ENCODE results near the gene KAZN. TPM values are rescaled to one million over a fixed set of nuclear protein-coding genes. Genes with fewer than 3 reads are reported as not detected.
A peak's percentile ranks its signal among the peaks of the same experiment; 100 is the strongest.

KAZN gene
- total RNA-seq, 2 donors from 2014 or later, result 0.22 to 0.74 TPM

DNA sequence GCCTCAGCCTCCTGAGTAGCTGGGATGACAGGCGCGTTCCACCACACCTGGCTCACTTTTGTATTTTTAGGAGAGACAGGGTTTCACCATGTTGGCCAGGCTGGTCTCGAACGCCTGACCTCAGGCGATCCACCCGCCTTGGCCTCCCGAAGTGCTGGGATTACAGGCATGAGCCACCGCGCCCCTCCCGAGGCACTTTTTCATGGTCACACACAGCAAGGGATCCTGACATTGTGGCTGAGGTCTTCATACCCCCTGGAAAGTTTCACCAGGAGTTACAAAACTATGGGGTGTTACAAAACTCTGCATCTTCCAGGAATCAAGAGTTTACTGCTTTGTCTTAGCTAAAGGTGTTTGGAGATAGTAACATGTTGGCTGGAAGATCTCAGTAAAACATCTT, 320.8 kb downstream of the KAZN start:
- Mint-ChIP-seq H3K4me3 (no peak overlapping the region), H3K36me3 (ENCODE audit: low read depth) (no peaks in the 10 kb centered on the region), H3K9me3 (no peaks in the 10 kb centered on the region), H3K27me3 (peaks cover 7% of the 10 kb centered on the region), H3K4me1 (no peaks in the 10 kb centered on the region), H3K27ac (no peak overlapping the region)
- no peak for ATAC-seq (replicated peaks)

DNA sequence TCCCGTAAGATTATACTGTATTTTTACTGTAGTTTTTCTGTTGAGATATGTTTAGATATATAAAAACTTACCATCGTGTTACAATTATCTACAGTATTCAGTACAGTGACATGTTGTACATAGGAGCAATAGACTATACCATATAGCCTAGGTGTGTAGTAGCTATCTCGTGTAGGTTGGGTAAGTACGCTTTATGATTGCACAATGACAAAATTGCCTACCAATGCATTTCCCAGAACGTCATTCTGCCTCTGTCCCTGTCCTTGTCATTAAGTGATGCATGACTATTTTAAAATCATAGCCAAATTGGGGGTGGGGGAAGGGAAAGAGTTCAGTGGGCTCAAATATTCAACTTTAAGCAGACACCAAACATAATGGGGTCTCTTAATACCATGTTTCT, 321.3 kb downstream of the KAZN start:
- ATAC-seq (replicated peaks), result no peak
- H3K27me3 Mint-ChIP-seq, result peaks cover 7% of the 10 kb centered on the region
- H3K9me3 Mint-ChIP-seq, result no peaks in the 10 kb centered on the region
- H3K4me1 Mint-ChIP-seq, result no peaks in the 10 kb centered on the region
- H3K27ac Mint-ChIP-seq, result no peak overlapping the region
- H3K36me3 Mint-ChIP-seq (ENCODE audit: low read depth), result no peaks in the 10 kb centered on the region
- no peak overlapping the region for H3K4me3 Mint-ChIP-seq

DNA sequence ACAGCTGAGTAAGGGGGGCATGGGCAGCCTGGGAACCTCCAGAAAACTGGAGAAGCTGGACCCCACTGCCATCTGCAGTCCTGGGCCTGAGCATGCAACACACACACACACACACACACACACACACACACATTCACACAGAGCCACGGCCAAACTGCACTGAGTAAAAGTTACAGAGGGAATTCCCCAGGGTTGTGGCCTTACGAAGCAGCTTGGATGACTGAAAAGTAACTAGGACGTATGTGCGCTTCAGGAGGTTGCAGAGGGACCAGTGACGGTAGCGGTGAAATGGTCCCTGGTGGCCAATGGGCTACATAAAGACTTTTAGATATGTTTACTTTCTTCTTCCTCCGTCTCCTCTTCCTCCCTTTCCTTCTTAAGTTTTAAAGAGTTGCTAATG, 322.6 kb downstream of the KAZN start:
- ATAC-seq (replicated peaks), result no peak
- H3K4me1 Mint-ChIP-seq, result no peaks in the 10 kb centered on the region

DNA sequence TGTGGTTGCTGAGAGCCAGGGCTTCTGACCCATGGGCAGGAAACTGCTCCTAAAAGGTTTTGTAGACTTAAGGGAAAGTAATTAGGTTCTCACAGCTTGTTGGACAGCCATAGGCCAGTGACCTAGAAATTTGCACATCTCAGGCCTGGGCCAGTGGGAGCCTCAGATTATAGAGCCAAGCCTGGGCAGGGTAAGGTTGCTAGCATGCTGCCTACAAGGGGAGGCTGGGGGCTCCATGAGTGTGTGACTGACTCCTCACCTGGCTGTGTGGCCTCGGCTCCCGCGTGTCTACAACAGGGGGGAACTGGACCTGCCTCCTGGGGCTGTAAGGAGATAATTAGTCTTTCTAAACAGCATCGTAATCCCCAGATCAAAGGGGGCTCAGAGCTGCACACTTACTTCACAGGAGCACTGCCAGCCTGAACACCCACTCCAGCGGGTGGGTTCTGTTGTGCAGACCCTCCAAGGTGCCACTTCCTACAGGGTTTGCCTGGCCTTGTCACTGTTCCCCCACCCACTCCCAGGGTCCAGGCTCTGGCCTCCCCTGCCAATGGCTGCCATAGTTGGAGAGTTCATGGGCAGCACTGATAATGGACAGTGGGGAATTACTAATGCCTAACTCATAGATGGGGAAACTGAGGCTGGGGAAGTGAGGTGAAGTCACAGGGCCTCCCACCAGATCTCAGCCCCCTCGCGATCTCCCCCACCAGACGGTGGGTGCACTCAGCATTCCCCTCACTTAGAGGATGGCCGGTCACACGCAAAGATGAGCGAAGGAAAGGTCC, 324.6 kb downstream of the KAZN start:
- peak overlapping the region; percentile 67 for H3K4me3 Mint-ChIP-seq
- no peaks in the 10 kb centered on the region for H3K4me1 Mint-ChIP-seq
- H3K27me3 Mint-ChIP-seq, result peaks cover 35% of the 10 kb centered on the region
- ATAC-seq (replicated peaks), result no peak
- H3K27ac Mint-ChIP-seq, result no peak overlapping the region
- no peaks in the 10 kb centered on the region for H3K36me3 Mint-ChIP-seq (ENCODE audit: low read depth)
- no peaks in the 10 kb centered on the region for H3K9me3 Mint-ChIP-seq

More for the DNA sequence above, 322.6 kb downstream of the KAZN start:
- Mint-ChIP-seq H3K27ac (no peak overlapping the region), H3K27me3 (peaks cover 18% of the 10 kb centered on the region), H3K9me3 (no peaks in the 10 kb centered on the region), H3K4me3 (no peak overlapping the region), H3K36me3 (ENCODE audit: low read depth) (no peaks in the 10 kb centered on the region)

DNA sequence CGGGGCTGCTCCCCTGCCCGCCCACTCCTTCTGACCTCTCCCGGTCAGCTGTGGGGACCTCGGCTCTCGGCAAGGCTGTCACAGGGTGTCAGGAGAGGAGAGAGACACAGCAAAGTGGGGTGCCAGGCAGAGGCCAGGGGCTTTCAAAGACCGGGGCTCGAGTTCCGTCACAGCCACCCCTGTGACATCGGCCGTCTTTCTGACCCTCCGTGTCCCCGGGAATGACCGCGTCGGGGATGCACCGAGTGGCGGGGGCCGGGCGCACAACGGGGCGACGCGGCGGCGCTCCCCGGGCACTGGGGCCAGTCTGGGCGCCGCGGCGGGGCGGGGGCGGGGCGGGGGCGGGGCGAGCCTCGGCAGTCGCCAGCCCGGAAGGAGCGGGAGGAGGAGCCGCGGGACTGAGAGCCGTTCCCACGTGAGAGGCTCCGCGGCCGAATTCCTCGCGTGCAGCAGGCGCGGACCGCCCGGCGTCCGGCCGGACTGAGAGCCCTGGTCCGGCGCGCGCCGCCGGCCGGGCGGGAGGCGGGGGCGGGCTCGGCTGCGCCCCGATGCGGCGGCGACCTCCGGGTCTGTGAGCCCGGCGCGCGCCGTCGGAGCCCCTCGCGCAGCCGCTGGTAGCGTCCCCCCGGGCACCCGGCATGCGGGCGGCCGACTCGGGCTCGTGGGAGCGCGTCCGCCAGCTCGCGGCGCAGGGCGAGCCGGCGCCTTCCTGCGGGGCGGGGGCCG, 325.4 kb downstream of the KAZN start:
- no peaks in the 10 kb centered on the region for H3K4me1 Mint-ChIP-seq
- H3K27me3 Mint-ChIP-seq, result peaks cover 32% of the 10 kb centered on the region
- no peak overlapping the region for H3K27ac Mint-ChIP-seq
- peak overlapping the region; percentile 67 for H3K4me3 Mint-ChIP-seq
- ATAC-seq (replicated peaks), result peak; percentile 55
- H3K36me3 Mint-ChIP-seq (ENCODE audit: low read depth), result no peaks in the 10 kb centered on the region
- no peaks in the 10 kb centered on the region for H3K9me3 Mint-ChIP-seq

DNA sequence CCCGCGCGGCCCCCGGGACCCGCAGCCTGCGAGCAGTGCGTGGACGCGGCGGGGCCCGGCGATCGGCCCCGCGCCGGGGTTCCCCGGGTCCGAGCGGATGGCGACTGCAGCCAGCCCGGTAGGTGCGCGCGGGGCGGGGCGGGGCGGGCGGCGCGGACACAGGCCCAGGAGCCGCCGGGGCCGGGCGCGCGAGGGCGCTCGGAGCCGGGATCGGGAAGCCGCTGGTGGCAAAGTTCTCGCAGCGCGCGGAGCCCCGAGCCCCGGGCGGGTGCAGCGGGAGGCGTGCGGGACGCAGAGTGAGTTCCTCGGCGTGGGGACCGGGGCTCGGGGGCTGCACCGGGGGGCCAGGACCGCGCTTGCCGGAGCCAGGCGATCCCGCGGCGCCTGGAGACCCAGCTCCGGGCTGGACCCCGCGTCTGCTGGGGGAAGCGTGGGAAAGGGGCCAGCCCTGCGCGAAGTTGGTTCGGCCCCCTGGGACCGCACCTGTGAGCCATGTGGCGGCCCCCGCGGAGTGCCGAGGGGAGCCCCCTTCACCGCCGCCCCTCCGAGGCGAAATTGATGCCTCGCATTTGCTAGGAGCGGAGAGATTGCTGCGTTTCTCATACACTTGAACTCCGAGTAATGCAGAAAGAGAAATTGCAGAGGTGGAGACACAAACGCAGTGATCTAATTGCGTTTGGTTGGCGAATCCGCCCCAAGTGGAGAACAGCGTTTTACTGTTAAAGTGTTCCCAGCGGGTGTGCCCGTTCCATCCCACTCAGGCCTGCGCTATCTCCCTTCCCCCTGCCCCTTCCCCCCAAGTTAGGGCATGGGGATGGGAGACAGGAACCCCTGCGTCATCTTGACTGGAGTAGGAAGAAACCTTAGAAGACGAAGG, 326.2 kb downstream of the KAZN start:
- no peaks in the 10 kb centered on the region for H3K36me3 Mint-ChIP-seq (ENCODE audit: low read depth)
- peak overlapping the region; percentile 31 for H3K4me3 Mint-ChIP-seq
- H3K27me3 Mint-ChIP-seq, result peaks cover 34% of the 10 kb centered on the region
- ATAC-seq (replicated peaks), result peak; percentile 19
- H3K9me3 Mint-ChIP-seq, result no peaks in the 10 kb centered on the region
- H3K27ac Mint-ChIP-seq, result no peak overlapping the region
- no peaks in the 10 kb centered on the region for H3K4me1 Mint-ChIP-seq

DNA sequence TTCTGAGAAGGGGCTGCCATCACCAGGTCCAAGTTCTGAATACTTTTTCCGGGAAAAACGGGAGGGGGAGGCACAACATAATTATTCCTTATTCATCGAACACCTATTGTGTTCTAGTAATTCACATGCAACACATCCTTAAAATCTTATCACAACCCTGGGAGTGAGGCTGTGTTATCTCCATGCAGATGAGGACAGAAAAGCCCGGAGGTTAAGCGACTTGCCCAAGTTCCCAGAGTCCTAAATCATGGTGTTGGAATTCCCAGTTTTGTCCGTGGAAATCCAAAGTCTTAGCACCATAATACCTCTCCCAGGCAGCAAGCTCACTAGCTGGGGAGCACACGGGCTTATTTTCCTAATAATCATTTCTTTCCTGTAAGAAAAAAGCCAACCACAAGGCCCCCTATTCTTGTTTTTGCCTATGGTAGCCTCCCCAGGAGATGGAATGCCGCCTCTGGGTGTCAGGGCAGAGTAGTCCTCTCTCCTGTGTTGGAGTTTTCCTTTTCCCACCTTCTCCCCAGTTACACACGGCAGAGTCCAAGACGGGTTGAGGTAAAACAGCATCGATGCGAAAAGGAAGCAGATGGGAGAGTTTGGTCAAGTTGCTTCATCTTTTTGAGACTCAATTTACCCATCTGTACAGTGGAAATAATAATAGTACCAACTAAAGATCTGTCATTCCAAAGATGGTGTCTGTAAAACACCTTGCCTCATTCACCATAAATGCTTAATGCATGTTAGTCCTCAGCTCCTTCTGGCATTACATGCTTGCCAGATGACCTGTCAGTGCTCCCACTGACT, 327.1 kb downstream of the KAZN start:
- no peaks in the 10 kb centered on the region for H3K4me1 Mint-ChIP-seq
- no peaks in the 10 kb centered on the region for H3K36me3 Mint-ChIP-seq (ENCODE audit: low read depth)
- no peak for ATAC-seq (replicated peaks)
- no peaks in the 10 kb centered on the region for H3K9me3 Mint-ChIP-seq
- no peak overlapping the region for H3K27ac Mint-ChIP-seq
- peak overlapping the region; percentile 31 for H3K4me3 Mint-ChIP-seq
- peaks cover 35% of the 10 kb centered on the region for H3K27me3 Mint-ChIP-seq

DNA sequence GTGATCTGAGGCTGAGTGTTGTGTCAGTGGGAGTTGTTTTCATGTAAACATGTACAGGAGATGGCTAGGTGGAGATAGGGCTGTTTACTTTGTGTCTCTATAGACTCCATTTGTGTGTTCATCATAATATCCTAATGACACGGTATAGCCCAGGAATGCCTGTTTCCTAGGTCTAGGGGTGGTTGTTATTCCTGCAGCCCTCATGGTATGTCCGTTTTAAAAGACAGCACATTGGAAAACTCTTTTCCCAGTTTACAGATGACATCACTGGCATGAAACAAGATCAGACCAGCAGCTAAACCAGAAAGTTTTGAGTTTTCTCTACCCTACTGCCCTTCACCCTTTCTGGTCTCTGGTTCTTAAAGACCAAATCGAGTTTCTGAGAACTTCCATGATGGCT, 327.7 kb downstream of the KAZN start:
- H3K4me3 Mint-ChIP-seq, result peak overlapping the region; percentile 8
- H3K4me1 Mint-ChIP-seq, result no peaks in the 10 kb centered on the region
- H3K27ac Mint-ChIP-seq, result no peak overlapping the region
- no peak for ATAC-seq (replicated peaks)
- H3K9me3 Mint-ChIP-seq, result no peaks in the 10 kb centered on the region
- H3K27me3 Mint-ChIP-seq, result peaks cover 35% of the 10 kb centered on the region
- H3K36me3 Mint-ChIP-seq (ENCODE audit: low read depth), result no peaks in the 10 kb centered on the region

DNA sequence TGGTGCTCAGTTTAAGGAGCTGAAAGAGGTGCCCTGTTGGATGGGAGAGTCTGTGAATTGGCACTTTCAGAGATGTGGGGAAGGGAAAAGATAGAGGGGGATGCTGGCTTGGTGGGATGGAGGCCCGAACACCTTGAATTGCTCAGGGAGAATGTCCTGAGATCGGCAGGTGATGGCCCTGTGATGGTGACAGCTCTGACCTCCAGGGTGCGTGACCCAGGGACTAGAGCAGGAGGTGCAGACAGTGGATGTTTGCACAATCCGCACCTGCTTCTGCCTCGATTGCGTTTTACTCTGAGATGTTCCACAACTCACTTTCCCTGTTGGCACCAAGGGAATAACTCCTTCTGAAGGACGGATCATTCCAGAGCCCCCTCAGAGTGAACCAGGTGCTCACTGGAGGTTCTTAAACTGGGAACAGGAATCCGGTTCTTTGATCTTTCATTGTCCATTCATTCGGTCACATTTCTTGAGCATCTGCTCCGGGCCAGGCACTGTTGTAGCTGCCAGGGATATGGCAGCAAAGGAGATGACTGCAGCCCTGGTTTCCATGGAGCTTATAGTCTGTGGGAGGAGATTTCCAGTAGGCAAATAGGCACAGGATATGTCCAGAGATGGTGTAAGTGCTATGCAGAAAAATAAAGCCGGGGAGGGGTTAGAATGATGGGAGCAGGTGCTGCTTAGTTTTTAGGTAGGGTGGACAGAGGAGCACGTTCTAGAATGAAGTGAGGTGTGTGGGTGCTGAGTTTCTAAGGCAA, 328.5 kb downstream of the KAZN start:
- Mint-ChIP-seq H3K27me3 (peaks cover 35% of the 10 kb centered on the region), H3K27ac (no peak overlapping the region), H3K9me3 (no peaks in the 10 kb centered on the region), H3K4me1 (no peaks in the 10 kb centered on the region), H3K36me3 (ENCODE audit: low read depth) (no peaks in the 10 kb centered on the region), H3K4me3 (no peak overlapping the region)
- ATAC-seq (replicated peaks), result no peak

DNA sequence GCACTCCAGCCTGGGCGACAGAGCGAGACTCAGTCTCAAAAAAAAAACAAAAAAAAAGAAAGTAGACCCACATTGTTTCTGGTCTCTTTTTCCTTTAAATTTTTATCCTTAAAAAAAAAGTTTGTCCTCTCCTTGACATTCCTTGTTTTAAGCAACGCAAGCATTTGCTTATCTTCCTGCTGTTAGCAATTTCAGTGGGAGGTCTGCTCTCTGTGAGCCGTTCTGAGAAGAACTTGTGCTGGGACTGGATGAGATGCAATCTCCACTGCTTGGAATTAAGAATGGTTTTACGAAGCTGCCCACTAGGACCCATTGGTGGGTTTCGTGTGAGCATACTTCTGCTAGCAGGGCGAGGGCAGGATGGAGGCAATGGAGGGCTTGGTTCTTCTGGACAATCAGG, 329.9 kb downstream of the KAZN start:
- no peak for ATAC-seq (replicated peaks)
- Mint-ChIP-seq H3K27ac (no peak overlapping the region), H3K27me3 (peaks cover 36% of the 10 kb centered on the region), H3K36me3 (ENCODE audit: low read depth) (no peaks in the 10 kb centered on the region), H3K4me3 (no peak overlapping the region), H3K4me1 (no peaks in the 10 kb centered on the region), H3K9me3 (no peaks in the 10 kb centered on the region)

DNA sequence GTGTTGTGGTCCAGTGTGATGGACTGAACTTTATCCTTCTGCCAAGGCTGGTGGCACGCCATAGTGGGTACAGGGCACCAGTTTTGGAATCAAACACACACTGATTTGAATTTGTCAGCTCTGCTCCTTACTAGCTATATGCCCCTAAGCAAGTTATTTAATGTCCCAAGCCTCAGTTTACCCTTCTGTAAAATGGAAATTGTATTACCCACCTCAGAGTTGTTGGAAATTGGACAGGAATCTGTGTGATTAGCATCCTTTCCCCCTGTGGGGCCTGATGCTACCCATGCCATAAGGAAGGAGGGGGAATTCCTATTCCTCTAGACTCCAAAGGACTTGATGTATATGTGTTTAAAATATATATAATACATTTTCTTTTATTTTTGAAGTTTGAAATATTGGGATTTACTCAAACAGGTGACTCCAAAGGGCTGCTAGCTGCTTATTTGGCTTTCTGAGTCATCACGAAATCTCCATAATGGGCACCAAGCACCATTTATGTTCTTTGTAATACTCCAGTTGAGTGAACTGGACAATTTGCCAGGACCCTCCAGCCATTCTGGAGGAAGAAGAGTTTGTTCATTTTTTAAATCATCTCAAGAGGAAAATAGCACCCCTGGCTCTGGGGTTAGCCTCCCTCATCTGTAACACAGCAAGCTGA, 330.5 kb downstream of the KAZN start:
- Mint-ChIP-seq H3K4me3 (no peak overlapping the region), H3K27ac (no peak overlapping the region), H3K4me1 (no peaks in the 10 kb centered on the region), H3K36me3 (ENCODE audit: low read depth) (no peaks in the 10 kb centered on the region), H3K9me3 (no peaks in the 10 kb centered on the region), H3K27me3 (peaks cover 34% of the 10 kb centered on the region)
- no peak for ATAC-seq (replicated peaks)

DNA sequence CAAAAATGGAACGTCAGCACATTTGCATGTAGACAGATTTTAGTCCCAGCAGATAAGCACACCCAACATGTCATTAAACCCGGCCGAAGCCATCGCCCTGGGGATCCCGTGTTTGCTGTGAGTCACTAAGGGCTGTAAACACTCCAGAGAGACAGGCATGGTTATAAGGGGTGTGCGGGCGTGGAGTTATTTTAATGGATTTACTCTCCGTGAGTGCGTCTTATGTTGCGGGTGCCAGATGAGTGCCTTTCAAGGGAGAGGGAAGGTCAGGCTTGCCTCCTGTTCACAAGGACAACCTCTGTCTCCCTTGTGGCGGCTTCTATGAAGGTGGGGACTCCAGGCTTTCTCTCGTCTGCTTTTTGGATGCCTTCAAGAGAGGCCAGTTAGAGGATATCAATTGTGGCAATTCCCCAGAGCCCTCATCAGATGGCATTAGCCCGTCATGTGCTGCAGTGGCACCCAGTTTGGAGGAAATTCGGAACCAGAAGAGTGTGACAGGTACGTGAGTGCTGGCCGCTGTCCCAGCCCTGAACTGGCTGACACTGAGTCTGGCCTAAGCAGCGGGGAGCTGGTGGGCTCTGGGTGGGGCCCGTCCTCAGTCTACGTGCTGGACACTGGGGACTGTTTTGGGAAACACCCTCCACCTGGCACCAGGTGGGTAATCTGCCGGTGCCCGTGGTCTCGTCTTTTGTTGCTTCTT, 331.2 kb downstream of the KAZN start:
- Mint-ChIP-seq H3K9me3 (no peaks in the 10 kb centered on the region), H3K4me1 (no peaks in the 10 kb centered on the region), H3K27ac (no peak overlapping the region), H3K36me3 (ENCODE audit: low read depth) (no peaks in the 10 kb centered on the region), H3K4me3 (no peak overlapping the region), H3K27me3 (peaks cover 34% of the 10 kb centered on the region)
- no peak for ATAC-seq (replicated peaks)
